HG02970 (cell line): ENCODE data around the gene LAMB4.

Source experiments
- ATAC-seq: cut with Tn5 transposase; IDR thresholded peaks from one replicate; pipeline ENCODE4 v1.9.1; 2021; ENCODE audit warnings: mild to moderate bottlenecking, moderate library complexity, moderate number of reproducible peaks; ENCODE audit not compliant: unreplicated experiment, low FRiP score

Gene LAMB4

DNA sequence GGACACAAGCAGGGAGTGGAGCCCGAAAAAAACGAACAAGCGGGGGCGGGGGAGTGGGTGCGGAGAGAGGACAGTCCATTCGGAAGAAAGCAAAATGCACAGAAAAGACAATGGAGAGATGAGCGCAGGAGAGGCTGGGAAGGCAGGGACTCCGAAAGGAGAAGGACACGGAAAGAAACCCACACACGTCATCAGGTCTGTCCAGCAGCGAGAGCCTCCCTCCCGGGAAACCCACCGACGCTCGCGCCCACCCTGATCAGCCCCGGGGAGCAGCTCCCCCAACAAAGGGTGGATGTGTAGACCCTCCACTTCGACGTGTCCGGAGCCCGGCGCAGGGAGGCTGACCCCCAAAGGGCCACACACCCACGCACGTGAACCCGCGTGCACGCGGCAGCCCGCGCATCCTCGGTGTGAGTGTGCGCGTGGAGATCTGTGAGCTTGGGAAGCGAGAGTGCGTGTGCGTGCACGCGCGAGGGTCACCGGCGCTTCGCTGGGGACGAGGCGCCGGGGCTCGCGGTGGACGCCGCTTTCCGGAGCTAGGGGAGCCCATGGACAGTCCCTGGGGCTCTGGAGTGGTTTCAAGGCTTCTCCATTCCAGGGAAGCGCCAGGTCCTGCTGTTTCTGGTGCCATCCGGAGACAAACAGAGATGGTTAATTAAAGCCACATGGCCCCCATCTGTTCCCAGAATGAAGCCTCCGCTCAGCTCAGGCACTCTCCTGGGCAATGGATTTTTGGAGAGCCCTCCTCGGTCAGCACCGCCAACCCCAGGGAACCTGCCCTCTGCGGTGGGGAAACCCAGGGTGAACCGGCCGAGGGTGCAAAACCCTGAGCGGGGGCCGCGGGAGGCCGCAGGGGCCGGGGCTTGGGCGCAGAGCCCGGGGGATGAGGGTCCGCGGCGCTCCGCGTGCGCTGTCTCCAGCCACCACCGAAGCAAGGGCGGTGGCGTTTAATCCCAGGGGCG is 128.1 kb downstream of the LAMB4 start:
- no peak for ATAC-seq

DNA sequence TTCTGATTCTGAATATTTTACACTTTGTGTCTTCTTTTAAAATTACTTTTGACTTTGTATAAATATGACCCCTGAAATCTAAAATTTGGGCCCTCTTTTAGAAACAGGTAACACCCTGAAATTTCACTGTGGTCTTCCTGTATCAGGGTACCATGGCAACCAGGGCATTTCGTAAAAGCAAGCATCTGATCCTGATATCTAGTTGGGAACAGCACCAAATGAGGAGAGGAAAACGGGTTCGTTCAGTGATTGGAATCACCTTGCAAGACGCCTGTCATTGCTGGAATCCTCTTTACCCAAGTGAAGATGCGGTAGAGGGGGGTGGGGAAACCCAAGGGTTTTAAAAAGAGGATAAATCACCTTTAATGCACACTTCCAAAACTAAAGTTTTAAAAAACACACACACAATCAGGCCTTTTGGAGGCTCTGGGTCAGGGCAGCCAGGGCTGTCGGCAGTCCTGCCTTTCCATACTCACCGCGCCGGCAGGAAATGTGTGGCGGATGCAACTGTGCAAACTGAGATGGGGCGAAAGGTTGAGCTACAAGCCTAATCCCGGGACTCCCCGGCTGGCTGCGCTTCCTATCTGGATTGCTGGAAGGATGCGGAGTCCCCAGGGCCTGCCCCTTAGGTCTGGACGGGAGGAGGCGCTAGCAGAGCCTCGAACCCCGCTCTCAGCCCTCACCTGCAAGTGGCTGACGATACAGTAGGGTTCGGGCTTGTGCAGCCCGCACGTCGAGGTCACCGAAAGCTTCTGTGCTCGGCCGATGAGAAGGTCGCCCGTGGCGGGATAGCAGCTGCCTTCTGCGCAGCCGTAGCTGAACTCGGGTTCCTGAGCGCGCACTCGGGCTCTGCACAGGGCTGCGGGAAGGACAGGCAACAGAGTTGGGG is 129.0 kb downstream of the LAMB4 start:
- ATAC-seq: no peak

DNA sequence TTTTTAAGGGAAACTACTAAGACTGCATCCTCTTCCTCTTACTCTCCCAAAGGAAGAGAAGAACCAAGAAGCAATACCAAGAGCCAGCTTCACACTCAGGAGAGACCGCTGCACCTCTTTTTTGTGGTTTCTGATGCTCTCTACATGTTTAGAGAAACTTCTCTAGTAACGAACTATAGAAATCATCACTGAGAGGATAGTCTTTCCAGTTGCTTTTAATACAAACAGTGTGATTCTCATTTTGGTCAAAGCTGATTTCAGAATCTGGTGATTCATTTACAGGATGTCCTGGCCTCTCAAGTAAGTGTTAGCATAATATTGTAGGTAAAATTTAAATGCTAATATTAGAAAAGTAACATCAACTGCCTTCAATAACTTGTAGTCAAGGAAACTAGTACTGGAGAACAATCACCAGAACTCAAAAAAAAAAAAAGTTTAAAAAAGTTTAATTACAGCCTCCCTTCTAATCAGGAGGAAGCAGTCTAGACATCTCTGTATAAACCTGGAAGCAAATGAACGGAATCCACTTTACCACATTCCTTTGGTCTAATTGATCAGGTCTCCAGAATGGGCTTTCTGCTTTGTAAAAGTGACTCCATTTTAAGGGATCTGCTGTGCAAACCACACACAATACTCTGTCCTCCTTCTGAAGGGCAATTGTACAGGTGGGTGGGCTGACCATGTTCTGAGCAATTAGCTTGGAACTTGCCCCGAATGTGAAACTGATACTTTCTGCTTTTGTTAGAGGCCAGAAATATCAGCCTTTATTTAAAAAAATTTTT is 130.2 kb downstream of the LAMB4 start:
- no peak for ATAC-seq

DNA sequence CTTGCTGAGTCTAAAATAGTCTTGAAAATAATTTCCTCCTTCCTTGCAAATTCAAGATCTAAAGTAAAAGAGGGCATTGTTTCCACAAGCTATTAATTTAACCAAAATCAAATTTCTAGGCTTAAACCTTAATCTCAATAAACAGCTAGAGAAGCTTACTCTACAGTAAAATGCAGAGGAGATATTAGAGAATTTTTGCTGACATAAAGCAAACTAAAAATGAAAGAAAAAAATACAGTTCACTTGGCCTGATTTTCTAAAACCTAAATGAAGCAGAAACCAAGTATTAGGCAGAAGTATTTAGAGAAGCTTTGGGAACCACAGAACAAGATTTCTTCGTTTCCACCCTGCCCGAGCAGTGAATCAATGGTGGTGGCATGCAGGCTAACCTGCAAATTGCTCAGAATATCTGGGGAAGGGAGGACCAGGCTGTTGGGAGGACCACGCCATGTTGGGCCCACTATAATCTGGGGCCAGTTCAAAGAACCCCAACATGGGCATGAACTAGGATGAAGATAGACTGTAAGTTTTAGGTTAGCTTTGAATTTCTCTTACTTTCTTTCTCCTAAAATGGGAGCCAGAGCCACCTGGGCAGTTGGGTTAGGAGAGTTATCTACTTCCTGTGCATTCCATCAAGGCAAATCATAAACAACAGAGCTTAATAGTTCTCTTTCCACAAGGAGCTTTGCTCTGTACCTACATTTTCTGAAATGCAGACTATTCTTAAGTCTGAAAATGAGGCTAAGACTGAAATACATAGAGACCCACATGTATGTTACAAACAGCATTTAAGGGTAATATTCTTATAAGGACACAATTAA is 131.3 kb downstream of the LAMB4 start:
- no peak for ATAC-seq

DNA sequence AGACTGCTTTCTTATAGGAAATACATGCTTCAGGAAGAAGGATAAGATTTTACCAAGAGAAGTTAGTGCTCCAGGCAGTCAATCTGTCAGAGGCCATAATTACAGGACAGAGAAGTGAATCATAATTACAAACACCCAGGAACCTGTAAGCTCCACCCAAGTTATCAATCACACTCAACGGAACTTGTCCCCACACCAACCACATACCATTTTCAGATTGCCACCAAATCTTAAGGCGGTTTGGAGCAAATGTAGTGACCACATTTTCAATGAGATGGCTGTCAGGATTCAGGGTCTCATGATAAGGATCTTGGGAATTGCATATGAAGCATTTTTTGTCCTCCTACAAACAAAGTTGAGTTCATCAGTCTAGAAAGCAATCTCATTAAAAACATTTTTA is 132.0 kb downstream of the LAMB4 start:
- ATAC-seq: no peak

DNA sequence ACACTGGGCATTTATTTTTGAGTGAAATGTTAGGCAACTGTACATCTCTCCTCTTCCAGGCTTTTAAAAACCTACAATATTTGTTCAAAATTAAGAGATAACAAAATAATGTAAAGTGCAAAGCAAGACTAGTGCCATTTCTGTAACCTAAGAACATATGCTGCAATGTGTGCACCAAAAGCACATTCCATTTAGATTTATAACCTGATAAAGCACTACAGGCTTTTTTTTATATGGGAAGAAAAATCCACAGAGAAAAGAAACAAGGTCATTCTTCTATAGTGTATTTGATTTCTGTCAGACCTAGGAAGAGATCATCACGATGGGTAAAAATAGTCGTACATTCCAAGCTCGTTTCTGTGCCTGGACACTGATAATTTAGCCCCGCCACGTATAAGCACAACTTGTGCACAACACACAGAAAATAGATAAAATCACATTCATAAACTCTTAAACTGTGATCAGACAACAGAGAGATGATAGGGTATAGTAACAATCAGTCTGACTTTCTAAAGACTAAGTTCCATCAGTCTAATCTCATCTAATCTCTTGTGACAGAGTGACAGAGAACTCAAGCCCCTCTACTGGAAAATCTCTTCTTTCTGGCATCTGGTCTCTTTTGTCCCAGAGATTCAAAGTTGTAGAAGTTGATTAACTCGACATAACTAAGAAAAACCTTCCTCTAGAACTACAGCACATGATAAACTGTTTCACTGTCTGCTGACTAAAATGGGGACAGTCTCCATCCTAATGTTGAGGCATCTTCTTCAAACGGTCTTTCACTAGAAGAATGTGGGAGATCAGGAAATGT is 133.9 kb downstream of the LAMB4 start:
- no peak for ATAC-seq

DNA sequence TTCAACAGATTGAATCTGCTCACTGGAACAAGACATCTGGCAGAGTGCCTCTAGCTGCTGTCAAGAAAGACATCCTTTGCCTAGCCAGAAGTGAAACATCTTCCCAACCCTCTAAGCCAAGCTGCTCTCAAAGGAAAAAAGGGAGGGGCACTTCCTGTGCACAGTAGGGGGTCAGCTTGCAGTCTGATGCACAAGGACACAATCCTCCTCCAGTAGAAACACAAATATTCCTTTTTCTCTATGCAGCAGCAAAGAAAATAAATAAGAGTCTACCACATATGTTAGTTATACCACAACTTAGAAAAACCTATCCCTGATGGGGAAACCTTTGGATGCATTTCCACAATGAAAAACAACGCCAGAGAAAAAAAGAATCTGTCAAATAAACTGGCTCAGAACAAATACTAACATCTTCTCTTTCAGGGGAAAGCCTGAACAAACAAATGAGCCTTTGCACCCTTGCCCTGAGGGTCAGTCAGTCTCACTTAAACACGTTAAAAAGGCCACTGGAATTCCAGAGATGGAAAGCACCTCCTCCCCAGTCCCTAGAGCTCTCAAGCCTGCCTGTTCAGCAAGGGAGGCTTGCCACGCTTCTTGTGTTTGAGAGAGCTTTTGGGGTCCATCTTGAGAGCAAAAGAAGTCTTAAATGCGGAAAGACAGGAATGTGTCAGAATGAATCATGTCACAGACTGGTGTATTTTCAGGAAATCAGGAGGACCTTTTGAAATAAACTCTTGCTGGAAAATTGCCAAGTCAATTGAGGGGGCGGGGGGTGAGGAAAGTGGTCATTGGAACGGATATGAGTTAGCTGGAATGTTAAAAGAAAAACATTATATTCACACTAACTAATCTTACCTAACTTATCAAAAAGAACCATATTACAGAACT is 134.7 kb downstream of the LAMB4 start:
- no peak for ATAC-seq

DNA sequence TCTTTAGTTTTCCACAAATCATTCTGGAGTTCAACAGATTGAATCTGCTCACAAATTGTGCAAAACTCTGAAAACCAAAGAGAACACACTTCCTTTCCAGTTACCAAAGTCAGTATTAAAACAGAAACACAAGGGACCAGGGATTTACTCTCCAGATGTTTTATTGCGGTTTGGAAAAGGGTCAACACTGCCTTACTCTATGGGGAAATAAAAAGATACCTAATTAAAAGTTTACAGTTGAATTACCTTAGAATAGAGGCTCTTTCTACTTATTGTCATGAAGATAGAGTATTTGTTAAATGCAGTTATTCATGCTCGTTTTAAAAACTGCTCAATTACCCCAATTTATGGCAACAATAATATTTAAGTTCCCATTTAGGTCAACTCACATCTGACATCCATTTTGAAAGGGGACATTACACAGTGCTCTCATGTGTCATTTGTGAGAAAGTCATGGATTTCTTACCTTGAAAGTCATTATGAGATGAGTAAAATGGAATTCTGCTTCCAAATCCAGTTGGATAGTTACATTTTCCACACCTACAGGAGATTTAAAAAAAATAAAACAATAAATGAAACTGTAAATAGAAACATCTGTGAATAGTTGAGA is 135.6 kb downstream of the LAMB4 start:
- no peak for ATAC-seq

DNA sequence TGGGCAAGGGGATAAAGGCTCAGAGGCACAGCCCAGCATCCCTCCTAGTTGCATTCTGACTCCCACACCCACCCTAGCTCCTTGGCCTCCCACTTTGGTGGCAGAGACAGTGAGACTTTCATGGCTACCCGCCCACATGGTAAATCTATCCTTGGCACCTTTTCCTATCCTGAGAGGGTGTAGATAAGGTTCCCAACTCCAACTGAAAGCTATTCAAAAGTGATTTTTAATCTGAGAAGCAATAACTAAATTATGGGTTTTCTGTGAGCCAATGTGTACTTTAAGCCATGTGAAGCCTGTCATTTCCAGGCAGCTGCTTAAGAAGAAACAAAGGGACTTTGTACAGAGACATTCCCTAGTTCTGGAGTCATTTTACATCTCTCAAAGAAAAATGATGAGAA is 136.3 kb downstream of the LAMB4 start:
- no peak for ATAC-seq

DNA sequence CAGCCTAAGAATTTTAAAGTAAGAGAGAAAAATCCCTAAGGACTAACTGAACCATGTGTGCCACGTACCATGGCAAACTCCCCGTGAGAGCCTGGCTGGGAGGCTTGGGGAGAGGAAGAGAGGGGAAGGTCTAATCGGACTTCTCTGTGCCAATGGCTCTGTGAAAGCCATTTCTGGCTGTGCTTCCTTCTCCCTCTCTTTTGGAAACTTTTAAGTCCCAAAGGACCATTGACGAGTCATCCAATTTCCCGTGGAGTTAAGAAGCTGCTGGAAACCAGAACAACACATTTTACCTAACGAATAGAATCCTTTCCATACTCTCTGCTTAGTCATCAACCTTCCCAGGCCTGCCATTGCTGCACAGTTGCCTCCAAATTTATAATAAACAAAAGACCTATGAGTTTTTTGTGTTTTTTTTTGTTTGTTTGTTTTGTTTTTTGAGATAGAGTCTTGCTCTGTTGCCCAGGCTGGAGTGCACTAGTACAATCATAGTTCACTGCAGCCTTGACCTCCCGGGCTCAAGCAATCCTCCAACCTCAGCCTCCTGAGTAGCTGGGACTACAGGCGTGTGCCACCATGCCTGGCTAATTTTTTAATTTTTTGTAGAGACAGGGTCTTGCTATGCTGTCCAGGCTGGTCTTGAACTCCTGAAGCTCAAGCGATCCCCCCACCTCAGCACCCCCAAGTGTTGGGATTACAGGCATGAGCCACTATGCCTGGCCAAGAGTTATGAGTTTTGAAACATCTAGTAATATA is 140.4 kb downstream of the LAMB4 start:
- no peak for ATAC-seq

DNA sequence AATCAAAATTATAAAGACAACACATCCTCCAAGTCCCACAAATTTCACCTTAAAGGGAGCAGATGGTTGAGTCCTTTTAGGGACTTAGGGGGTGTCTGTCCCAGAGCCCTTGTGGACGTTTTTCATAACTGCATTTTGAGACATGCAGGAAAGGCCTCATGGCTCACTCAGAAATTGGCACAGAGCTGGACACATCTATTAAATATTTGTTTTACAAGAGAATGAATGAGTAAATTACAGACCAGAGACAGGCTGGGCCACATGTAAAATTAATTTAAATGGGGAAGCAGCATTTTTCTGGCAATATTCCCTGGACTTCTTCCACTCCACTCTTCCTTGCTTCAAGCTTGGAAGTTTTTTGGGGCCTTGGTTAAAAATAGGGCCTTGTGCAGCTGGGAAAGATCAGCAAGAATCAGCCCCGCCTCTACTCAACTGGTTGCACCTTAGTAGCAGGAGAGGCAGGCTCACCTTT is 147.2 kb downstream of the LAMB4 start:
- no peak for ATAC-seq

DNA sequence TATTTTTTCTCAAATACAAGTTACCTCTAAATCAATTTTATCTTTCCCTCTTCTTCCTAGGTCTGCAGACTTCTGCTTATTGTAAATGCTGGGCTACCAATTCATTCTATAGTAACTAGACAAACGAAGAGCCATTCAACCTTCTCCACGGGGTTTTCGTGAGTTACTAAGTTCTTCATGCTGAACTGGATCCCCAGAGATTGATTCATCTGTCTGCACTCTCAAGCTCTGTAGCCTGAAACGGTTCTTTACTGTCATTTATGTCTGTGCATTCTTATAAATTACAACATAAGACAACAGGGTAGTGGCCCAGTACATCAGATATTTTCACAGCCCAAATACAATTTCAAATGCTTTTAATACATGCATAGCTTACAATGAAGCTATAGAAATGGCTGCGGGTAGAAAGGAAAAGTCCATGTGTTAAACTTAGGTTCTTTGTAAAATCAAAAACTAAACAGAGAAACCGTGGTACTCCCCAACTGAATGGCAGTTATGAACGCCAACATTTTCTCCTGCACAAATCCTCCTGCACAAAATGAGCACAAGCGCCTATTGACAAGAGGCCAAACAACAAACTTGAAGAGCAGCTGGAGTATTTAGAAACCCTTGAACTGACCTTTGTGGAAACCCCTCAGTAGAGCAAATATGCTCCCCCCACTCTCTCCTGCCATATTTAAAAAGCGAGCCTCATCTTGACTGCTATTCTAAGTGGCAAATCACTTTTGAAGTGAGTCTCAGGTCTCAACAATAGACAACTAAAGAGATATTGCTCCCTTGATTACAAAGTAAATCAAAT is 147.9 kb downstream of the LAMB4 start:
- no peak for ATAC-seq

DNA sequence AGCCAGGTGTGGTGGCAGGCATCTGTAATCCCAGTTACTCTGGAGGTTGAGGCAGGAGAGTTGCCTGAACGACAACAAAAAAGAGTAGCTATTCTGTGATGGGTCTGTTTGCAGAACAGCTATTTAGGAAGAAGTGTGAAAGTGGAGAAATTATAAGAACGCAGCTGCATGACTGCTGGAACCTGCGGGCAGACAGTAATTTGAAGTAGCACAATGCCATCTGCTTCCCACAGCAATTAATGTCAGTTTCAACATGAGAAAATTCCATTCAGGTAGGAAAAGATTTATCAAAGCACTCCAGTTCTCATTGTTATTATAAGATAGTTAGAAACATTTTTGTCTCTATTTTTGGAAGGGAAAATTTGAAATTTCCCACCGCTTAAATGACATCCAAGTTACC is 148.7 kb downstream of the LAMB4 start:
- no peak for ATAC-seq

DNA sequence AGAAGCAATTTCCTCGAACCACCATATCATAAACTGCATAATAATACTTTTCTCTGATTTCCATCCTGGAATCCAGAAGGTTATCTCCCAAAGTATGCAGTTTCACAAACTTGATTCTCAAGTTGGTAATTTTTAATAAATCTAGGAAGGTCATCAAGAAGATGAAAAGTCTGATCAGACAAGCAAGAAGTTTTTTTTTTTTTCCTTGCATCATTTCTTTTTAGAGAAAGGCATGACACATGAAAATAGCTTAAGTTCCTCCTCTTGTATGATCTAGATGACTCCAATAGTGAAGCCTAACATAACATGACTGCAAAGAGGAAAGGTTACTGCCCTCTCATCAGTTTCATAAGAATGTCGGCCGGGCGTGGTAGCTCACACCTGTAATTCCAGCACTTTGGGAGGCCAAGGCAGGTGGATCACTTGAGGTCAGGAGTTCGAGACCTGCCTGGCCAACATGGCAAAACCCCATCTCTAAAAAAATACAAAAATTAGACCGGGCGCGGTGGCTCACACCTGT is 149.4 kb downstream of the LAMB4 start:
- ATAC-seq: no peak

DNA sequence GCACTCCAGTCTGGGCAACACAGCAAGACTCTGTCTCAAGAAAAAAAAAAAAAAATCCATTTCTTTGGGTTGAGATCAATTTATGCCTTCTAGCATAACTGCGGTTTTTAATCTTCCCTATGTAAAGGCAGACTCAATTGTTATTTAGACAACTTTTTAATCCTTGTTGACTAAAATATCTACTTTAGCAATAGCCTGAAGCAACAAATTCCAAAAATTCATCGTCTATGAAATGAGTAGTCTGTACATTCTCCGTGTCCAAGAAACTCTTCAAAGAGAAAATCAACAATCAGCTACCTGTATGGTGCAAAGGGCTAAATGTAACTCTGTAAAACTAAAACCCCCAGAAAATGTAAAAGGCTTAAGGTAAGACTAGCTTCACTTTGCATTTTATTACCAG is 150.0 kb downstream of the LAMB4 start:
- no peak for ATAC-seq
